GM11168 (cell line): ENCODE measurements around the gene CTSH.

Experiments used
- in situ Hi-C: fragments of 300-500 bp; cut with MboI; formaldehyde crosslinking; loops from one replicate; pipeline ENCODE4 v1.12.0; 2022; ENCODE audit warnings: low sequenced_read_pairs; ENCODE audit not compliant: unreplicated experiment

Gene CTSH

DNA sequence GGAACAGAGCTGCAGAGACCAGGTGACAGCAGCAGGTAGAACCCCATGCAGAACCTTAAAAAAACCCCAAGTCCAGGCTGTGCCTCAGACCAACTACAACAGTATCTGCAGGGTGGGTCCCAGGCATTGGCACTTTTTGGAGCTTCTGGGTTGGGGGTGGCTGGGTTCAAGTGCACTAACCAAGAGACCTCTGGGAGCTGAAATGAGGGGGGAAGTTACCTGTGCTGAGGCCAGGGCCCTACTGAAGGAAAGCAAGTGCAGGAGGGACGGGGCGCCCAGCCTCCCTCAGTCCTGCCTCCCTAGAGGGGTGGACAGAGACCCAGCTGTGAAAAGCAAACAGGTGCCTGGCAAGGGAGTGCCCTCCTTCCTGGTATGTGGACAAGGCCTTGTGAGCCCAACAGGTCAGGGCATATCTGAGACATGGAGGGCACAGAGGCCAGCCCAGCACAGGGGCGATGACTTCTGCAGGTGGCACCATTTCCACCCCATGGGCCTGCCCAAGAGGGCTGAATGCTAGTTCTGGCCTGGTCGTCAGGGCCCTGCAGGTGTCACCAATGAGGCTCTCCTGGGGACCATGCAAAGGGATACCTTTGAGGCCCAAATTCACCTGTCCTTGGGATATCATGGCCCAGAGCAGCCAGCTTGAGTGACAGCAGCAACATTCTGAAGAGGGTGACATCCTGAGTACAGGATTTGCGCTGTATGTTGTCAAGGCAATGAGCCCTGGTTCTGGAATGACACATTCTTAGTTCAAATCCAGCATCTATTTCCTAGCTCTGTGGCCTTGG, 18.7 kb downstream of the CTSH start:
- in situ Hi-C loops: no loop called here

DNA sequence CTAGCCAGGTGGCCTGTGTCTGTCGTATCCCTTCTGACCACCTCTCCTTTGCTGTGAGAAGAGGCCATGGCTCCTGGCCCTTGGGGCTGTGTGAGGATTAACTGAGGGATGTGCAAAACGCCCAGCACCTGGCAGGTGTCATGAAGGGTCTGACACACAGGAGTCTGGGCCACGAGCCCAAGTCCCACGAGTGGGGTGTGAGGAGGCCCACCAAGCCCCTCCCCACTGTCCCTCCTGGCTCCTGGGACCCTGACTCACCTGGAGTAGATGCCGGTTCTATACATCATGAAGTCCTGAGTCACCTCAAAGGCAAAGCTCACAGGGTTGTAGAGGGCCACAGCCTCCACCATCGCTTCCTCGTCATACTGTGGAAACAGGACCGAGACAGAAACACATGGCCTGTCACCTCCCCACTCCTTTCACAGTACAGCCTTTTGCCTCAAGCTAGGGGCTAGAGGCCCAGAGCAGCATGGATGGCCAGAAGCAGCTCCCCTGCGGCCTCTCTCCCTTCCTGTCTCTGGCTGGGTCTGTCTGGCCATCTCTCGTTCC, 19.7 kb downstream of the CTSH start:
- in situ Hi-C loops: no loop called here

DNA sequence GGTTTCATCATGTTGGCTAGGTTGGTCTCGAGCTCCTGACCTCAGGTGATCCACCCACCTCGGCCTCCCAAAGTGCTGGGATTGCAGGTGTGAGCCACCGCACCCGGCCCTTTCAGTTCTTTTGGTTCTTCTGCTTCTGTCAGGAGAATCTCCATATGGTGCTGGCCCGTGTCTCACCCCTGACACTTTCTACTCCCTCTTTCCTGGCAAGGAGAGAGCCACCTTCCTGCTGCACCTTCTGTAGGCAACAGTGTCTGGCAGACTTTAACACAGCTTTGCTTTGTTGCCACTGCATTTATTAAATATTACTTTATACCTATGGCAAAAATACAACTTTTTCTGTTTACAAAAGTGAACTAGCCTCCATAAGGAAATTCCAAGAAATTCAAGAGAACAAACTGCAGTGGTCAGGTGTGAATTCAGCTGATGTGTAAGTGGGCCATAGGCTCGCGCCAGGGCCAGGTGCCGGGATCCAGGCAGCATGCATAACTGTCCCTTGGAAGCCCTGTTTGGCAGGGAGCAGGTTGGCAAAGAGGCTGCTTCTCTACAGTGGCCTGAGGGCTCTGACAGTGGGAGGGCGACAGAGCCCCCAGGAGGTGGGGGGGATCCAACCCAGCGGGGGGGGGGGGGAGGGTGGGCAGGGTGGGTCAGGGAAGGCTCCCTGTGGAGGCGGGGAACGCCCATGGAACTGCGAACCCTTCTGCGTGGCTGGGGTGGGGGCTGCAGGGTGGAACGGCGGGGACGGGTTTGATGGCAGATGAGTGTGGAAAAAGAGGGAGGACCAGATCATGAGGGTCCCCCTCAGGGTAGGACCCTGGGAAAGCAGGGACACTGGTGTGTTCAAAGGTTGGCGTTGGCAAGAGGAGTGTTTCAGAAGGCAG, 21.1 kb downstream of the CTSH start:
- in situ Hi-C loops: loop anchor here (5.0 to 25.0 kb wide), 2 partner anchors 74 to 264 kb away; no protein-coding TSS in a partner anchor

GRCh38 chr15:78923015-78923414, 21.8 kb downstream of the CTSH start:
- in situ Hi-C loops: loop anchor here (5.0 to 25.0 kb wide), 2 partner anchors 74 to 264 kb away; no protein-coding TSS in a partner anchor

DNA sequence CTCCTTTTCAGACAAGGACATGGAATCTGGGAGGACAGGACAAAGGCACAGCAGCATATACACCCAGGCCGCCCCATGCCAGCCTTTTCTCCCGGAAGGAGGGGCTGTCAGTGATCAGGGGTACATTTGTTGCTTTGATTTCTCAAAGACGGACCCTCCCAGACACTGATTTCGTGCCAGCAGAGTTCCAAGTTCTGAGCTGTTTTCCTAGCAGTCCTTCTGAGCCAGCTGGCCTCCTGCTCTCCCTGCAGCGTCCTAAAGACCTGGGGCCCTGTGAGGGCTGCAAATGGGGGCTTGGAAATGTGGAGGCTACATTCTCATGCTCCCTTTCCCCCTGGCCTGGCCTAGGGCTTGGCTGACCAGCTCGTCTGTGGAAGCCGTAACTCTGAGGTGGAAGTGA, 22.3 kb downstream of the CTSH start:
- in situ Hi-C loops: loop anchor here (5.0 to 25.0 kb wide), 2 partner anchors 75 to 265 kb away; no protein-coding TSS in a partner anchor

DNA sequence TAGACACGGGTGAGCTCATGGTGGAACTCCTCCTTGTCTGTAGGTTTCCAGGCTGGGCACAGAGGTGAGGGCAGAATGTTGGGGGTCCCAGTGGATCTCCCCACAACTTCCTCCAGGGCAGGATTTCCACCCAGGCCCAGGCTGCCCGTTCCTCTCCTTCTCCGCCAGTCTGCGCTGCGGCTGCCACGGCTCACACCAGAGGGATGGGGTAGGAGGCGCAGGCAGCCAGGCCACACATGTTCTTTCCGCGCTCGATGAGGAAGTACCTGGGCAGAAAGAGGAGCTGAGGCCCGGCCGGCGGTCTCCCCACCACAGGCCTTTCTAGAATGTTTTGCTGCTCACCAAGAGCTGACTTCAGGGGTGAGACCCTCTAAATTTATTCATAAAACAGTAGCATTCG, 22.9 kb downstream of the CTSH start:
- in situ Hi-C loops: loop anchor here (5.0 to 25.0 kb wide), 2 partner anchors 75 to 265 kb away; no protein-coding TSS in a partner anchor

GRCh38 chr15:78921517-78921916, 23.3 kb downstream of the CTSH start:
- in situ Hi-C loops: loop anchor here (5.0 to 25.0 kb wide), 2 partner anchors 76 to 266 kb away; no protein-coding TSS in a partner anchor

- in situ Hi-C loops: loop anchor here (25.0 kb wide), 1 partner anchor 269 kb away; no protein-coding TSS in a partner anchor
These were observed 27.0 kb downstream of the CTSH start for GRCh38 chr15:78917888-78918287.

GRCh38 chr15:78916088-78916487, 28.8 kb downstream of the CTSH start:
- in situ Hi-C loops: loop anchor here (25.0 kb wide), 1 partner anchor 271 kb away; no protein-coding TSS in a partner anchor

GRCh38 chr15:78915341-78916087, 29.3 kb downstream of the CTSH start:
- in situ Hi-C loops: loop anchor here (25.0 kb wide), 1 partner anchor 272 kb away; no protein-coding TSS in a partner anchor

DNA sequence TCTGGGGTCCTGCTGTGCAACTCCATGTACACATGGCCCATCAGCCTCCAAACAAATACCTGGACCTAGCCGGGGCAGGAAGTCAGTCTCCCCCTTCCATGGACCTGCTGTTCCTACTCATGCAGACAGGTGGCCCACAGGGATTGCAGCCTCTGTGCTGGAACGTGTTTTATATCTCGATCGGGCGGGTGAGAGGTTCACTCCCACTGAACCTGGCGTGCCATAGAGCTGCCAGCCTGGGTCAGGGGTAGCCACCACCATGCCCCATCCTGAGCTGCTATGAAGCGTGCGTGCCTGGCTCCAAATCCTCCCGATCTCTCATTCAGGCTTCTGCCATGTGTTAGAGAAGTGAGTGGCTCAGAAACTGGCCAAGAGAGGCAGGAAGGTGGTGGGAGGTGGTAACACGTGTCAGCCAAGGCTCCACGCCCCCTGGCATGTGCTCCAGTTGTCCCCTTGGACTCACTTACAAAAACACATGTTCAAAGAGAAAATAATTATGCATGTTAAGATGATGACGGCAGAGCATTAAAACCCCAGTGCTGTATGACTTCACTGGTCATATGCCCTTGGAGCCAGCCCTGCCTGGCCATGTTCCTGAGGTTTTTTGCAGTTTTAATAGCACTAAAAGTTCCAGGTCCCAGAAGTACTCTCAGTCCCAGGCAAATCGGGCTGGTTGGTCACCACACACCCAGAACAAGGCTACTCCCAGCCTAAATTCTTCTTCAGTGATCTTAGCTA, 30.6 kb downstream of the CTSH start:
- in situ Hi-C loops: loop anchor here (25.0 kb wide), 1 partner anchor 273 kb away; no protein-coding TSS in a partner anchor

DNA sequence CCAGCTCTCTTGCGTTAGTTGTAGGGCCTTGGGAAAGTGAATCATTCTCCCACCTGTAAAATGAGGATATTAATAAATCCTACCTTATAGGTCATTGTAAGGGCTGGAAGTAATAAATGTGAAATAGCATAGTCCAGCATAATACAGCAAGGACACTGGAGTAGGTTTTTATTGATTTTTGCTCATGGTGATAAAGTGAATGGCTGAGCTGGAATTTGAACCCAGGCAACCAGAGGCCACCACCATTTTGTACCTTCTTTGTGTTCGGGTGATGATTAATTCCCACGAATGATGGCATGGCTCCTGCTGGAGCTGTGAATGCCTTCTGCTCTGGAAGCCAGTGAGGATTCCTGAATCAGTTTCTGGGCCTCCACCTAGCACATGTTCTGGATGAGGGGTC, 31.8 kb downstream of the CTSH start:
- in situ Hi-C loops: loop anchor here (25.0 kb wide), 1 partner anchor 274 kb away; no protein-coding TSS in a partner anchor

DNA sequence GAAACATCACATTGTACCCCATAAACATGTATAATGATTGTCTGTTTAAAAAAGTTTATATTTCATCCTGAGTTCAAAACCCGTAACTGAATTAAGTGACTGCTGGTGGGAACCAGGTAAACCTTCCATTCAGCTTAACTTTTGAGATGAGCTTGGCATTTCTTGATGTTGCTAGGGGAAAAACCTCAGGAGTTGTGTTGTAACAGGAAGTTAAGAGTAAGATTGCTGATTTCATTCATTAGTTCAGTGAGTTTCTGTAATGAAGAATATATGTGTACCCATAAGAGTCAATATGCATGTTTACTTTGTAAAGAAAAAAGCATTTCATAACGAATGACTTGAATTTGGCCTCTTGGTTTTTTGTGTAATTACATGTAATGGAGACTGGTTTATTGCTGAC, 32.5 kb downstream of the CTSH start:
- in situ Hi-C loops: loop anchor here (25.0 kb wide), 1 partner anchor 275 kb away; no protein-coding TSS in a partner anchor

DNA sequence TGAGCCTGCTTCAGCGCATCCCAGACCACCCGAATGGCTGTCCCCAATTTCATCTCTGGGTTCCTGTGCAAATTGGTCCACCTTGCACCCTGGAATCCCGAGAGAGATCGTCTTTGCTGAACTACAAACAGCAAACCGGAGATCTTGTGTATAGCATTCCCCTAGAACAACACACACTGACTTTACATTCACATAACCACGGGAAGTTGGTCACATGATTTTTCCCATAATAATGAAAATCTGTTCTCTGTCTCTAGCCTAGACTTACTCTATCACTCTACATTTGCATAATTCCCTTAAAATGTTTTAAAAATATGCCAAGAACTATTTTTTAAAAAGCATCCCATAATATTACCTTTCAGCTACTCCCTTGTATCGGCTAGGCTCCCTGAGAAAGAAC, 34.6 kb downstream of the CTSH start:
- in situ Hi-C loops: loop anchor here (25.0 kb wide), 1 partner anchor 277 kb away; no protein-coding TSS in a partner anchor

DNA sequence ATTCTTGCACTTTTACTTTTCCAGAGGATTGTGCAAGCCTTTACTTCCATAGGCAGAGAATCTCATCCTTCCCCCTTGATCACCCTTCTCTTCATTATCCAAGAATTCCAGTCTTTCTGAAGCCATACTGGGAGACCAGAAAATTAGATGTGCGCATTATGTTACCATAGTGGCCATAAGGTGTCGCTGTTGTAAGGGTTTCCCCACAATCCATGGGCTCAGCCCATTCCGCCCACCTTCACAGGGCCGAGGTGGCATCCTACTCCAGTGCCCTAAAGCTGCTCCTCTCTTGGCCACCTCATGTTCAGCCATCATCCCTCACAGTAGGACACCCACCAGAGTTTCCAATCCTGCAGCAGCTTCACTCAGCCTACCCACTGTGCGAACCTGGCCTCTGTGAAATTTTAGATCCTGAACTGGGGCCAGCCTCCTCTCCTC, 35.0 kb downstream of the CTSH start:
- in situ Hi-C loops: loop anchor here (25.0 kb wide), 1 partner anchor 277 kb away; no protein-coding TSS in a partner anchor

- in situ Hi-C loops: loop anchor here (25.0 kb wide), 1 partner anchor 278 kb away; no protein-coding TSS in a partner anchor
These were observed 35.6 kb downstream of the CTSH start for GRCh38 chr15:78909160-78909695.

DNA sequence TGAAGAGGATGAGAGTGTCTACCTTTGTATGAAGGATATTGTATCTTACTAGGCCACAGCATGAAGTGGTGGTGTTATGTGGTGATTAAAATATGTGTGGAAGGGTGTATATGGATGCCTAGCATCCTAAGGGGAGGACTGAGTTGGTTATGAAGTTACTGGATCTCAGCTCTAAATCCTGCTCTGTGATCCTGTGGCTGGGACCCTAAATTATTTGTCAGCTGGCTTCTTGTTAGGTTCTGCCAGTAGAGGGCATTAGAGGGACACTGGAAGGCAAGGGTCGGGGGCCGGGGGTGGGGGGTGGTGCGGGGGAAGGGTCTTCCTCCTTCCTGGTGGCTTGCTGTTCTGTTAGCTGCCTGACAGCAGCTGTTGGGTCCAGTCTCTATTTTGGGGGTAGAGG, 37.3 kb downstream of the CTSH start:
- in situ Hi-C loops: loop anchor here (25.0 kb wide), 1 partner anchor 280 kb away; no protein-coding TSS in a partner anchor

GRCh38 chr15:78906316-78906620, 38.6 kb downstream of the CTSH start:
- in situ Hi-C loops: loop anchor here (25.0 kb wide), 1 partner anchor 281 kb away; no protein-coding TSS in a partner anchor
